Small intestine (tissue), 7 donors: ENCODE measurements around the gene MMP3. TPM values are rescaled to one million over a fixed set of nuclear protein-coding genes. Genes with fewer than 3 reads are reported as not detected.
A peak's percentile ranks its signal among the peaks of the same experiment; 100 is the strongest.

Experiments used
- DNase-seq, 2 donors: peaks; one replicate each; pipeline versions ENCODE4 v3.0.0 to v3.0.0-alpha.2; 2013
- FAIRE-seq: peaks from 2 replicates; lab custom pipeline; 2012; peaks lifted over from hg19 to GRCh38; lab: Jason Lieb, UNC
- H3K27ac ChIP-seq, 3 donors: one replicate each; pipeline ENCODE4 v1.5.1; 2013; ENCODE audit warnings: low read length in 2 of 3, mild to moderate bottlenecking in 2 of 3, control low read depth in 1 of 3, inconsistent platforms in 1 of 3, low read depth in 1 of 3, moderate library complexity in 1 of 3
- H3K27me3 ChIP-seq, 3 donors: one replicate each; pipeline ENCODE4 v1.6.1; 2013; ENCODE audit warnings: low read length in 3 of 3, inconsistent platforms in 1 of 3; ENCODE audit not compliant: control insufficient read depth in 3 of 3, insufficient read depth in 3 of 3
- H3K36me3 ChIP-seq, 3 donors: one replicate each; pipeline ENCODE4 v1.6.1; 2013; ENCODE audit warnings: low read length in 3 of 3, inconsistent platforms in 1 of 3, low read depth in 1 of 3, mild to moderate bottlenecking in 1 of 3, moderate library complexity in 1 of 3; ENCODE audit not compliant: control insufficient read depth in 3 of 3, insufficient read depth in 2 of 3
- H3K4me1 ChIP-seq, 3 donors: one replicate each; pipeline ENCODE4 v1.6.1; 2013; ENCODE audit warnings: low read length in 2 of 3, inconsistent platforms in 1 of 3, low read depth in 1 of 3, mild to moderate bottlenecking in 1 of 3, moderate library complexity in 1 of 3; ENCODE audit not compliant: control insufficient read depth in 3 of 3, insufficient read depth in 2 of 3
- H3K4me3 ChIP-seq, 3 donors: one replicate each; pipeline ENCODE4 v1.5.1; 2013; ENCODE audit warnings: low read length in 3 of 3, control low read depth in 1 of 3, inconsistent platforms in 1 of 3, low read depth in 1 of 3, mild to moderate bottlenecking in 1 of 3, moderate library complexity in 1 of 3
- H3K9me3 ChIP-seq, 2 donors: one replicate each; pipeline ENCODE4 v1.6.1; 2013; ENCODE audit warnings: low read depth in 1 of 2, low read length in 1 of 2; ENCODE audit not compliant: control insufficient read depth in 2 of 2, insufficient read depth in 1 of 2
- WGBS, 3 donors: extraction: QIAGEN DNeasy Blood & Tissue Kit; methylation state at CpG; one replicate each; pipeline ENCODE4 v1.1.7; 2013; 5-methylcytosine and 5-hydroxymethylcytosine counted together
- polyA plus RNA-seq, 4 donors: library from polyadenylated mRNA; stranded (reverse) in 3 of 4; unstranded in 1 of 4; fragments of 200-250 nt in 3 of 4; fragments of 120-200 nt in 1 of 4; gene quantifications; one replicate each; pipeline versions ENCODE4 v1.2.1 to v1.2.3, GENCODE V29; 2013
- donor health status: healthy with polysubstance abuse.
- donor health status: control.
- donor health status: control.
- donor health status: Bipolar disorder and iron deficiency.
- donor health status: healthy.

Gene MMP3
- polyA plus RNA-seq, 4 donors: 0.03 to 28.2 (median 1.1) TPM; not detected in 1

GRCh38 chr11:102842930-102843329 is 479 bp downstream of the MMP3 start:
- no peak overlapping the region for H3K4me3 ChIP-seq
- H3K4me1 ChIP-seq: peaks cover 0 to 3% (median 3%) of the 10 kb centered on the region in 3 donors
- no peak overlapping the region for H3K27ac ChIP-seq
- H3K27me3 ChIP-seq: no peaks in the 10 kb centered on the region
- 30 to 63% (median 47%) methylated on average over 1 of the region's 1 CpG for WGBS, 3 donors
- no peaks in the 10 kb centered on the region for H3K36me3 ChIP-seq
- H3K9me3 ChIP-seq: no peaks in the 10 kb centered on the region
- DNase-seq (no peak), FAIRE-seq (no peak)

- no peak overlapping the region for H3K4me3 ChIP-seq
- WGBS, 3 donors: 62 to 71% (median 68%) methylated on average over 5 of the region's 5 CpGs
- no peaks in the 10 kb centered on the region for H3K27me3 ChIP-seq
- no peak for FAIRE-seq
- H3K36me3 ChIP-seq: no peaks in the 10 kb centered on the region
- H3K9me3 ChIP-seq: no peaks in the 10 kb centered on the region
- H3K4me1 ChIP-seq: peaks cover 0 to 7% (median 0%) of the 10 kb centered on the region in 3 donors
- no peak overlapping the region for H3K27ac ChIP-seq
- no peak for DNase-seq
These were observed 3.4 kb downstream of the MMP3 start for GRCh38 chr11:102840018-102840417.

- FAIRE-seq (no peak), DNase-seq (no peak)
- Histone ChIP-seq H3K4me3 (no peak overlapping the region), H3K27me3 (no peaks in the 10 kb centered on the region), H3K9me3 (no peaks in the 10 kb centered on the region), H3K27ac (no peak overlapping the region), H3K36me3 (no peaks in the 10 kb centered on the region), H3K4me1 (peaks cover 0 to 4% (median 0%) of the 10 kb centered on the region in 3 donors)
- WGBS, 3 donors: 83 to 94% (median 84%) methylated on average over 2 of the region's 2 CpGs
These were observed 5.8 kb downstream of the MMP3 start for GRCh38 chr11:102837646-102838045.

GRCh38 chr11:102837156-102837555 is 6.3 kb downstream of the MMP3 start:
- WGBS, 3 donors: 81 to 94% (median 92%) methylated on average over 2 of the region's 2 CpGs
- Histone ChIP-seq H3K27me3 (no peaks in the 10 kb centered on the region), H3K36me3 (no peaks in the 10 kb centered on the region), H3K9me3 (no peaks in the 10 kb centered on the region), H3K4me3 (no peak overlapping the region), H3K4me1 (peaks cover 0 to 4% (median 0%) of the 10 kb centered on the region in 3 donors), H3K27ac (no peak overlapping the region)
- FAIRE-seq (no peak), DNase-seq (no peak)

GRCh38 chr11:102836290-102836875 is 7.0 kb downstream of the MMP3 start:
- H3K27me3 ChIP-seq: no peaks in the 10 kb centered on the region
- FAIRE-seq (no peak), DNase-seq (no peak)
- no peak overlapping the region for H3K4me3 ChIP-seq
- 61 to 71% (median 68%) methylated on average over 3 of the region's 3 CpGs for WGBS, 3 donors
- no peaks in the 10 kb centered on the region for H3K36me3 ChIP-seq
- H3K4me1 ChIP-seq: peaks cover 0 to 4% (median 0%) of the 10 kb centered on the region in 3 donors
- H3K27ac ChIP-seq: no peak overlapping the region
- H3K9me3 ChIP-seq: no peaks in the 10 kb centered on the region

- Histone ChIP-seq H3K4me3 (peak overlapping the region in 1 of 3 donors; percentile 10), H3K4me1 (peaks cover 0 to 4% (median 0%) of the 10 kb centered on the region in 3 donors), H3K27me3 (no peaks in the 10 kb centered on the region), H3K27ac (no peak overlapping the region), H3K9me3 (no peaks in the 10 kb centered on the region), H3K36me3 (no peaks in the 10 kb centered on the region)
- FAIRE-seq: no peak
- DNase-seq: peak; percentile 38 to 49
- WGBS, 3 donors: 36 to 71% (median 53%) methylated on average over 2 of the region's 2 CpGs
These were observed 9.7 kb downstream of the MMP3 start for GRCh38 chr11:102833731-102834130.

GRCh38 chr11:102832612-102833011 is 10.8 kb downstream of the MMP3 start:
- Histone ChIP-seq H3K4me3 (peak overlapping the region in 2 of 3 donors; percentile 54 to 58), H3K27ac (peak overlapping the region in 1 of 3 donors; percentile 84), H3K9me3 (no peaks in the 10 kb centered on the region), H3K4me1 (peaks cover 0 to 4% (median 0%) of the 10 kb centered on the region in 3 donors), H3K36me3 (no peaks in the 10 kb centered on the region), H3K27me3 (no peaks in the 10 kb centered on the region)
- DNase-seq: peak in 1 of 2 donors; percentile 24
- no peak for FAIRE-seq
- 50 to 79% (median 55%) methylated on average over 7 of the region's 7 CpGs for WGBS, 3 donors

GRCh38 chr11:102831489-102832440 is 11.6 kb downstream of the MMP3 start:
- Histone ChIP-seq H3K36me3 (no peaks in the 10 kb centered on the region), H3K27ac (peak overlapping the region; percentile 3 to 84 (median 6)), H3K4me3 (peak overlapping the region in 2 of 3 donors; percentile 54 to 58), H3K27me3 (no peaks in the 10 kb centered on the region), H3K4me1 (peaks cover 0 to 4% (median 0%) of the 10 kb centered on the region in 3 donors), H3K9me3 (peaks cover 0 to 1% of the 10 kb centered on the region in 2 donors)
- 26 to 43% (median 27%) methylated on average over 38 of the region's 38 CpGs for WGBS, 3 donors
- FAIRE-seq (no peak), DNase-seq (peak; percentile 77 to 83)
